ENCODE data around the gene CHCHD10. TPM values are rescaled to one million over a fixed set of nuclear protein-coding genes. Genes with fewer than 3 reads are reported as not detected.

CHCHD10 gene
- total and polyA plus RNA-seq, 2 of the 4 experiments (the other 2 are of a cell fraction) = 2.2 to 11.2 TPM

GRCh38 chr22:23796461-23796860 is 28.7 kb upstream of the CHCHD10 start:
- in situ Hi-C loops (cut with MboI; ENCODE audit: low sequenced_read_pairs) (no loop called here), dilution Hi-C loops (cut with HindIII; ENCODE audit: low sequenced_read_pairs, unreplicated experiment) (no loop called here), intact Hi-C loops (cut with micrococcal nuclease) (no loop called here)
- Histone ChIP-seq H2AFZ (replicated peaks; ENCODE audit: low read length, poor library complexity) (no peak overlapping the region), H2BK5ac (ENCODE audit: low read depth, low read length, poor library complexity, severe bottlenecking) (no peak overlapping the region), H3K9me3 (ENCODE audit: control insufficient read depth, insufficient read depth, low read length) (no peaks in the 10 kb centered on the region), H3K27ac (ENCODE audit: insufficient read depth, low read length) (no peak overlapping the region), H2AK5ac (ENCODE audit: low read depth, low read length) (no peak overlapping the region), H3K18ac (ENCODE audit: low read depth, low read length) (no peak overlapping the region), H3K9me1 (ENCODE audit: insufficient read depth, low read length) (peaks cover 6% of the 10 kb centered on the region; the same call in 1 of the 2 replicates), H2BK120ac (ENCODE audit: low read depth, low read length) (no peak overlapping the region), H3K36me3 (ENCODE audit: control insufficient read depth, insufficient read depth, low read length) (peaks cover 67% of the 10 kb centered on the region), H4K91ac (ENCODE audit: insufficient read depth, low read depth, low read length) (no peak overlapping the region), H3K9ac (ENCODE audit: low read depth, low read length) (no peak overlapping the region), H3K79me1 (ENCODE audit: low read depth in 1 of 2, low read length in 2 of 2) (peaks cover 24 to 39% of the 10 kb centered on the region in 2 experiments), H2BK15ac (ENCODE audit: low read depth, low read length) (no peak overlapping the region), H4K8ac (ENCODE audit: low read depth in 2 of 2, low read length in 2 of 2) (no peak overlapping the region), H3K27me3 (ENCODE audit: control insufficient read depth, insufficient read depth, low read length) (no peaks in the 10 kb centered on the region), H2AK9ac (replicated peaks; ENCODE audit: low read depth, low read length, poor library complexity) (no peak overlapping the region), H4K20me1 (ENCODE audit: insufficient read depth, low read length) (peaks cover 22% of the 10 kb centered on the region), H3K14ac (replicated peaks; ENCODE audit: low read depth, low read length) (no peak overlapping the region), H3K4ac (ENCODE audit: low read depth, low read length) (no peak overlapping the region), H3K23ac (ENCODE audit: low read depth, low read length) (no peak overlapping the region), H3K4me2 (ENCODE audit: low read depth, low read length) (no peak overlapping the region), H2BK20ac (ENCODE audit: low read depth, low read length) (no peak overlapping the region), H3K56ac (ENCODE audit: extremely low read depth, insufficient read depth, low read length) (no peak overlapping the region), H4K5ac (ENCODE audit: low read depth, low read length) (no peak overlapping the region), H3K4me1 (ENCODE audit: control insufficient read depth, insufficient read depth, low read length) (peaks cover 1% of the 10 kb centered on the region; the same call in 1 of the 2 replicates), H3K4me3 (ENCODE audit: insufficient read depth, low read depth, low read length) (no peak overlapping the region)
- TF ChIP-seq SMC3 (IDR thresholded peaks at IDR 0.05; ENCODE audit: low read depth, low read length) = no peak
- TF ChIP-seq FOS (IDR thresholded peaks at IDR 0.05; ENCODE audit: low read depth, low read length) = no peak
- TF ChIP-seq USF2 (IDR thresholded peaks at IDR 0.05; ENCODE audit: low read depth, low read length) = no peak
- no peak for TF ChIP-seq RAD21 (IDR thresholded peaks at IDR 0.05; ENCODE audit: low read length)
- 60% methylated on average over 1 of the region's 5 CpGs; no CpG with 5 or more reads in 1 of the 2 experiments for WGBS, 2 experiments (ENCODE audit: extremely low coverage in 2 of 2, insufficient read length in 1 of 2)
- ChIA-PET POLR2A (ENCODE audit: unreplicated experiment) (interaction anchor here (0.6 kb wide), 1 partner anchor 12 kb away, joined by 4 read pairs; no protein-coding TSS in a partner anchor), CTCF (no interaction called here)
- BruUV-seq (replicated peaks) = no TSS peak
- ATAC-seq (ENCODE audit: low read depth) = no peak
- no peak for DNase-seq

Measured in IMR-90 (cell line).